ENCODE measurements around the gene RPTOR.

DNA sequence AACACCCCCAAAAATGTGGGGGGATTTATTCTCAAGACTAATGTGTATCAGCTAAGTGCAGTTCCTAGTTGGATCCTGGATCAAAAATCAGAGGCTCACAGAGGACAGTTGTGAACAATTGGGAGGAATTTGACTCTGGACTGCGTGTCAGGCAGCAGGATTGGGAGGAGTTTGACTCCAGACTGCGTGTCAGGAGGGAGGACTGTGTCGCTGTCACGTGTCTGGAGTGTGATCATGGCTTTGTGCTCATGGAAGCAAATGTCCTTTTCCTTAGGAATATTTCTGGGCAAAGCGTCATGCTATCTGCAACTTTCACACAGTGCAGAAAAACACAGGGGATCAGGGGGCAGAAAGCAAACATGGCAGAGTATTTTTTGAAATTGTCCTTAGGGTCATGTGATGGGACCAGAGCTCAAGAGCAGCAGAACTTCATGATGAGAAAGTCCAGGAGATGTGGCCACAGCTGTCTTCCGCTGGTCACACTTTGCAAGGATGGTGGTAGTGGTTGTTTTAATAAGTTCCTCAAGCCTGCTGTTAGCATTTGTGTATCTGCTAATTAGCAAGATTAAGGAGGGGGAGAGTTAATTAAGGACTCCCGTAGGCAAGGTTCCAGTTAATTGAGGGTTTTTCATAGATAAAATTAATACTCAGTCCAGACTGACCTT is 325.0 kb downstream of the RPTOR start:
- TF ChIP-seq, protein P1, sequence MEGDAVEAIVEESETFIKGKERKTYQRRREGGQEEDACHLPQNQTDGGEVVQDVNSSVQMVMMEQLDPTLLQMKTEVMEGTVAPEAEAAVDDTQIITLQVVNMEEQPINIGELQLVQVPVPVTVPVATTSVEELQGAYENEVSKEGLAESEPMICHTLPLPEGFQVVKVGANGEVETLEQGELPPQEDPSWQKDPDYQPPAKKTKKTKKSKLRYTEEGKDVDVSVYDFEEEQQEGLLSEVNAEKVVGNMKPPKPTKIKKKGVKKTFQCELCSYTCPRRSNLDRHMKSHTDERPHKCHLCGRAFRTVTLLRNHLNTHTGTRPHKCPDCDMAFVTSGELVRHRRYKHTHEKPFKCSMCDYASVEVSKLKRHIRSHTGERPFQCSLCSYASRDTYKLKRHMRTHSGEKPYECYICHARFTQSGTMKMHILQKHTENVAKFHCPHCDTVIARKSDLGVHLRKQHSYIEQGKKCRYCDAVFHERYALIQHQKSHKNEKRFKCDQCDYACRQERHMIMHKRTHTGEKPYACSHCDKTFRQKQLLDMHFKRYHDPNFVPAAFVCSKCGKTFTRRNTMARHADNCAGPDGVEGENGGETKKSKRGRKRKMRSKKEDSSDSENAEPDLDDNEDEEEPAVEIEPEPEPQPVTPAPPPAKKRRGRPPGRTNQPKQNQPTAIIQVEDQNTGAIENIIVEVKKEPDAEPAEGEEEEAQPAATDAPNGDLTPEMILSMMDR (IDR thresholded peaks at IDR 0.05), result no peak
- TF ChIP-seq POLR2A (IDR thresholded peaks at IDR 0.05), result no peak

Data from upper lobe of left lung (tissue), 4 donors.